ENCODE data around the gene NIF3L1. TPM values are rescaled to one million over a fixed set of nuclear protein-coding genes. Genes with fewer than 3 reads are reported as not detected.

Gene NIF3L1
- total and polyA plus RNA-seq, 2 of the 8 experiments (the other 6 are each of a cell fraction or from before 2014, with no cell fraction given) = 63.4 to 126 TPM

GRCh38 chr2:200861617-200862155 is 27.5 kb upstream of the NIF3L1 start:
- Histone ChIP-seq H3K4me1 (replicated peaks in 1 of 4; ENCODE audit: control insufficient read depth in 3 of 4, insufficient read depth in 4 of 4, low read length in 3 of 4) (peaks cover 0 to 5% (median 0%) of the 10 kb centered on the region in 4 experiments; a peak in 1 of 7 replicates), H3K18ac (ENCODE audit: extremely low read depth, low read length) (no peak overlapping the region), H2AK5ac (ENCODE audit: low read depth, low read length) (no peak overlapping the region), H2BK15ac (ENCODE audit: low read length) (no peak overlapping the region), H3K4me3 (ENCODE audit: extremely low read depth in 1 of 4, insufficient read depth in 2 of 4, low read depth in 3 of 4, low read length in 4 of 4) (peak overlapping the region; percentile 7 to 99 (median 52); a peak in 5 of 8 replicates), H2BK5ac (ENCODE audit: low read depth, low read length) (no peak overlapping the region), H3K9ac (replicated peaks in 1 of 4; ENCODE audit: extremely low read depth in 1 of 4, low read depth in 3 of 4, low read length in 3 of 4) (no peak overlapping the region), H4K20me1 (replicated peaks in 1 of 2; ENCODE audit: control insufficient read depth in 1 of 2, insufficient read depth in 2 of 2, low read length in 2 of 2) (peaks cover 0 to 4% of the 10 kb centered on the region in 2 experiments), H2BK120ac (replicated peaks; ENCODE audit: low read depth, low read length) (no peak overlapping the region), H2BK12ac (ENCODE audit: low read depth, low read length) (no peak overlapping the region), H3K4ac (replicated peaks; ENCODE audit: insufficient read length, low read depth, low read length) (no peak overlapping the region), H2AFZ (ENCODE audit: low read length) (no peak overlapping the region), H2BK20ac (ENCODE audit: low read length) (no peak overlapping the region), H3K14ac (ENCODE audit: insufficient read length) (no peak overlapping the region), H3K4me2 (ENCODE audit: insufficient read depth in 1 of 2, low read depth in 2 of 2, low read length in 2 of 2) (peak overlapping the region; percentile 53 to 90), H4K8ac (ENCODE audit: extremely low read depth, insufficient read depth, low read length) (no peak overlapping the region; the same call in 1 of the 2 replicates), H4K91ac (replicated peaks; ENCODE audit: insufficient read length, low read length) (no peak overlapping the region), H3K79me2 (ENCODE audit: control insufficient read depth in 1 of 2, insufficient read depth in 2 of 2, low read length in 2 of 2) (peaks cover 21 to 49% of the 10 kb centered on the region in 2 experiments), H3K23me2 (ENCODE audit: low read depth, low read length) (peaks cover 6% of the 10 kb centered on the region; the same call in 1 of the 2 replicates), H3K79me1 (ENCODE audit: low read depth, low read length) (no peaks in the 10 kb centered on the region; the same call in 1 of the 2 replicates), H3K27me3 (replicated peaks in 1 of 4; ENCODE audit: control insufficient read depth in 3 of 4, extremely low read depth in 1 of 4, insufficient read depth in 3 of 4, low read length in 3 of 4) (no peaks in the 10 kb centered on the region; a peak in 1 of 7 replicates), H3K56ac (replicated peaks; ENCODE audit: insufficient read length, low read depth, low read length) (no peak overlapping the region), H3K36me3 (ENCODE audit: control insufficient read depth in 2 of 4, insufficient read depth in 4 of 4, low read length in 3 of 4) (peaks cover 8 to 47% (median 32%) of the 10 kb centered on the region in 4 experiments), H3K27ac (ENCODE audit: low read depth, low read length) (no peak overlapping the region), H3K23ac (ENCODE audit: insufficient read length) (no peak overlapping the region), H3K9me3 (ENCODE audit: insufficient read depth in 2 of 2, low read depth in 1 of 2, low read length in 1 of 2) (no peaks in the 10 kb centered on the region), H4K5ac (ENCODE audit: insufficient read length, low read depth, low read length) (no peak overlapping the region)
- POLR2A ChIA-PET (ENCODE audit: partially characterized antibody) = interaction anchor here (1.0 to 1.9 kb wide), 4 partner anchors 13 to 101 kb away, joined by 3 to 7 read pairs (median 4); partner anchors contain the start of genes NIF3L1, ORC2 and PPIL3
- no peak for TF ChIP-seq SP1 (IDR thresholded peaks at IDR 0.05; ENCODE audit: low read depth, low read length)
- no peak for TF ChIP-seq RNF2 (IDR thresholded peaks at IDR 0.05; ENCODE audit: borderline replicate concordance, low read depth, low read length, missing control alignments, poor library complexity, severe bottlenecking)
- TF ChIP-seq PHF8 (conservative IDR thresholded peaks at IDR 0.05; ENCODE audit: low read depth, low read length) = no peak
- CTCF ChIA-PET (ENCODE audit: partially characterized antibody) = interaction anchor here (0.7 kb wide), 2 partner anchors 38 to 510 kb away, joined by 3 read pairs; no protein-coding TSS in a partner anchor
- 41% methylated on average over 4 of the region's 4 CpGs; no CpG with 5 or more reads in 1 of the 2 experiments for WGBS, 2 experiments (ENCODE audit: extremely low coverage in 1 of 2, insufficient coverage in 1 of 2, insufficient read length in 1 of 2, insufficient replicate concordance in 2 of 2, low coverage in 1 of 2, low lambda C conversion rate in 2 of 2, missing lambda C conversion rate in 1 of 2)
- no peak for FAIRE-seq
- DNase-seq (ENCODE audit: low read depth in 1 of 2, low spot score in 2 of 2) = no peak
